NCI-H748 (cell line): ENCODE data around the gene BCAS3.
"Not testable (repeated sequence)": the region's sequence is repeated elsewhere in the genome, so short reads cannot be mapped to it uniquely, and the experiment has no call there.

Source experiments
- DNase-seq: peaks from one replicate; lab custom pipeline; 2025; ENCODE audit not compliant: unreplicated experiment; lab: John Stamatoyannopoulos, UW

The BCAS3 gene

GRCh38 chr17:61352781-61353491, 675.3 kb downstream of the BCAS3 start:
- DNase-seq: peak; percentile 10

GRCh38 chr17:61353615-61354014, 676.0 kb downstream of the BCAS3 start:
- DNase-seq: no peak

- no peak for DNase-seq
Observed at GRCh38 chr17:61354895-61355874, 677.5 kb downstream of the BCAS3 start.

DNA sequence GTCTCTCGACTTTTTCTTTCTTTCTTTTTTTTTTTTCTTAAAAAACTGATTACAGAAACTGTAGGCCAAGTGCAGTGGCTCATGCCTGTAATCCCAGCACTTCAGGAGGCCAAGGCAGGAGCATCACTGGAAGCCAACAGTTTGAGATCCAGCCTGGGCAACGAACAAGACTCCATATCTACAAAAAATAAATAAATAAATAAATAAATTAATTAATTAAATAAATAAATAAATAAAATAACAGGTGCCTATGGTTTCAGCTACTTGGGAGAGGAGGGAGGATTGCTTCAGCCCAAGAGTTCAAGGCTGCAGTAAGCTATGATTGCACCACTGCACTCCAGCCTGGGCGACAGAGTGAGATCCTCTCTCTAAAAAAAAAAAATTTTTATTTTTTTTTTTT, 679.4 kb downstream of the BCAS3 start:
- DNase-seq: not testable (repeated sequence)

- not testable (repeated sequence) for DNase-seq
Observed at GRCh38 chr17:61359513-61359912, 681.9 kb downstream of the BCAS3 start.

GRCh38 chr17:61360318-61360943, 682.8 kb downstream of the BCAS3 start:
- no peak for DNase-seq

DNA sequence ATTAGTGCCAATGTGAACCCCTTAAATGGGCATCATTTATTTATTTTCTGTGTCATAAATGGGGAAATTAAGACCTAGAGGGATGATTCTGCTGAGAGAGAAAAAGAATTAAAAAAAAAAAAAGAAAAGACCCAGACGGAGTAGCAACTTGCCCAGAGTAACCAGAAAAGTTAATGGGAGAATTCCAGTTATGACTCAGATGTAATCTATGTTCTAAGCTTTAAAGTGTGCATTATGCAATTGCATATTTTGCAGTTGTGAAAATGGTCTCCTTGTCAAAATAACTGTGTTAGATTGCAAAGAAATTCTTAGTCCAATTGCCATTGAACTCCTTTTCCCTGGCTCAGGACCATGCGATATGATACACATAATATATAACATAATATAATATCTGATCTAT, 683.4 kb downstream of the BCAS3 start:
- no peak for DNase-seq

GRCh38 chr17:61362396-61362795, 684.7 kb downstream of the BCAS3 start:
- peak; percentile 22 for DNase-seq

- DNase-seq: no peak
Observed at GRCh38 chr17:61362852-61363600, 685.4 kb downstream of the BCAS3 start.

DNA sequence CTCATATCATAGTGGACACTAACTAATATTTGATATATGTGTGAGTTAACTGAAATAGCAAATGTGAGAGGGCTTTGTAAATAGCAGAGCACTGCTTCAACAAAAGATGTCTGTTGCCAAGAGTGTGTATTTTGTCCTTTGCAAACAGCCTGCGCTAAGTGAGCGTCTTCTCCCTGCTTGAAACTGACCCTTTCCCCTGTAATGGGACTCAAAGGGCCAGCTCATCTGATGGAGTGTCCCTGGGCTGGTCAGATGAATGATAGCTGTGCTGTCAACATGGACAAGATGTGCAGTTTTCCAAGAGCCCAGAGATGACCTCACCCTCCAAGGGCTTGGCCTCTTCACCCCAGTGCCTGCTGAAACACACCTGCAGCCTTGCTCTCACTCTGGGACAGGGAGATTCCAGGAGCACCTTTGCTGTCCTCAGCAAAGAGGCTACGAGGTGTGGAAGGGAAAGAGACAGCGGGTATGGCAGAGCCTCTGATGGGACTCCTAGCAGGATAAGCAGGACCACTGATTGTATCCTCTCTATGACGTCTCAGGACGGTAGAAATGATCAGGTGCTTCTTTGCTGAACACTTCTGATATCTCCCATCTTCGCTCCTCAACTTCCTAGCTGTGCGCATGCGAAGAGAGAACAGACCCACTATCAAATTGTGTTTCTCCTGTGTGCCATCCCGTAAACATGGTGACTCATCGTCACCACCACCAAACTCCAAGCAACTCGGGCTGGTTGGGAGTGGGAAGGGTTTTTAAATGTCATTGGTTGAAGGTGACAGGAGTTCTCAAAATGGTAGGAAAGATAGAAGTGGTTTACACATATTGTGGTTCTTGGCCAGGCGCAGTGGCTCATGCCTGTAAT, 686.2 kb downstream of the BCAS3 start:
- DNase-seq: no peak

DNA sequence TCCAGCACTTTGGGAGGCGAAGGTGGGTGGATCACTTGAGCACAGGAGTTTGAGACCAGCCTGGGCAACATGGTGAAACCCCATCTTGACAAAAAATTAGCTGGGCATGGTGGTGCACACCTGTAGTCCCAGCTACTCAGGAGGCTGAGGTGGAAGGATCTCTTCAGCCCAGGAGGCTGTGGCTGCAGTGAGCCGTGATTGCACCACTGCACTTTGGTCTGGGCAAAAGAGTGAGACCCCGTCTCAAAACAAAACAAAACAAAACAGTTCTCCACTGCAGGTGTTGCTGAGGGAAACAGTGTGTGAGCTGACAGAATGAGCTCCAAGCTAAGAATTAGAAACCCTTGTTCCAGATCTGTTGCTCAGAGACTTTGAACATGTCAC, 686.8 kb downstream of the BCAS3 start:
- no peak for DNase-seq

DNA sequence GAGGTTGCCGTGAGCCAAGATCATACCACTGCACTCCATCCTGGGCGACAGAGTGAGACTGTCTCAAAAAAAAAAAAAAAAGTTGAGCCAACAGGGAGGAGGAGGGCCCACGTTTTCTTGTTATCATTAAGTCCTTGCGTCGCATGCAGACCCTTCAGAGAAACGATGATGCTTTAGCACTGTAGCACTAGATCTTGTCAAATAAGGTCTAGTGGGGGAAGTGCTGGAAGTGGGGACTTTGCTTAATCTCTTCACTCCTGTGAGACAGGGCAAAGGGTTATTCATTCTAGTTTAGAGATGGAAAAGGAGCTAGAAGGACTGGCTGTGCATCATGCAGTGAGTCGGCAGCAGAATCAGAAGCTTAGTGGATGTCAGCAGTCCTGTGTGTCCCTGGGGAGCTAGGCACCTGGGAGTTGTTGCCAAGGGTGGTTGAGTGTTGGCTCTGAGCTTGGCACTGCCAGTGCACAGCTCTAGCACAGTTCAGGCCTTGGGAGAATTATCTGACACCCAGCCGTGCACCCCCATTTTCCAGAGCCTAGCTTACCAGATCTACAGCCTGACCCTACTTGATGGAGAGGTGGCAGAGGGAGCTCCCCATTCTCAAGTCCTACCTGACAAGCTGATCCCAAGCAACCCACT, 688.5 kb downstream of the BCAS3 start:
- no peak for DNase-seq

GRCh38 chr17:61366715-61367413, 689.2 kb downstream of the BCAS3 start:
- peak; percentile 91 for DNase-seq

- no peak for DNase-seq
Observed at GRCh38 chr17:61368049-61368831, 690.6 kb downstream of the BCAS3 start.

- no peak for DNase-seq
Observed at GRCh38 chr17:61368832-61369450, 691.3 kb downstream of the BCAS3 start.

DNA sequence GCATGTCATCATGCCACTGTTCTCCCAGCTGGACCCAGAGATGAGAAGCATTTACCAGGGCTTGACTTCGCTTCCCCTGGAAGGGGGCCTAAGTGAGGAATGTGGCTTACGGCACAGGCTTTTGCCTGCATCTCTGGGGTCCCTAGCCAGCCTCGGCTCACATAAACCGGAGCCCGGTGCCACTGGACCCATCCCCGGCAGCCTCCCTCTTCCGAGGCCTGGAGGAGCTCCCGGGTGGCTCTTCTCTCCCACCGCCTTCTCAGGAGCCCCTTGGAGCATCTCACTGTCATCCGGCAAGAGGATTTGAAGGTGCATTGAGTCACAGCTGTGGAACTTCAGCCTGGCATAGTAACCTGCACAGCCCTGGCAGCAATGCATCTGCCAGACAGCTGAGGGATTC, 692.1 kb downstream of the BCAS3 start:
- DNase-seq: no peak

DNA sequence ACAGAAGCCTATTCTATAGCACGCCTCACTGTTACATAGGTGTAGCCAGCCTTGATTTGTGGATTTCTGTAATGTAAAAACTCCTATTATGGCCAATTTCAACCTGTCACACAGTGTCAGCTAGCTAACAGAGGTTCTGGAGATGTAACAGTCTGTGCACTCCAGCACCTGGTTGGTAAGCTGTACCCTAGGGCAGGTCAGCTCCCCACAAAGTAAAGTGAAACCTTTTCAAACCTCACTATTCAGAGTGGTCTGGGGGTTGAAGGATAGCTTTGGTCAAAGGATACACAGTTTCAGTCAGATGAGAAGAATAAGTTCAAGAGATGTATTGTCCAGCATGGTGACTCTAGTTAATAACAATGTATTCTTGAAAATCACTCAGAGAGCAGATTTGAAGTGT, 693.5 kb downstream of the BCAS3 start:
- no peak for DNase-seq

- DNase-seq: no peak
Observed at GRCh38 chr17:61371606-61372005, 694.0 kb downstream of the BCAS3 start.
